GM18909 (cell line): ENCODE results near the gene MAGEA11.
"Not testable (repeated sequence)": the region's sequence is repeated elsewhere in the genome, so short reads cannot be mapped to it uniquely, and the experiment has no call there.

ENCODE experiments used
- ATAC-seq: cut with Tn5 transposase; IDR thresholded peaks from one replicate; pipeline ENCODE4 v1.9.1; 2021; ENCODE audit warnings: mild to moderate bottlenecking; ENCODE audit not compliant: unreplicated experiment, poor library complexity

The MAGEA11 gene

DNA sequence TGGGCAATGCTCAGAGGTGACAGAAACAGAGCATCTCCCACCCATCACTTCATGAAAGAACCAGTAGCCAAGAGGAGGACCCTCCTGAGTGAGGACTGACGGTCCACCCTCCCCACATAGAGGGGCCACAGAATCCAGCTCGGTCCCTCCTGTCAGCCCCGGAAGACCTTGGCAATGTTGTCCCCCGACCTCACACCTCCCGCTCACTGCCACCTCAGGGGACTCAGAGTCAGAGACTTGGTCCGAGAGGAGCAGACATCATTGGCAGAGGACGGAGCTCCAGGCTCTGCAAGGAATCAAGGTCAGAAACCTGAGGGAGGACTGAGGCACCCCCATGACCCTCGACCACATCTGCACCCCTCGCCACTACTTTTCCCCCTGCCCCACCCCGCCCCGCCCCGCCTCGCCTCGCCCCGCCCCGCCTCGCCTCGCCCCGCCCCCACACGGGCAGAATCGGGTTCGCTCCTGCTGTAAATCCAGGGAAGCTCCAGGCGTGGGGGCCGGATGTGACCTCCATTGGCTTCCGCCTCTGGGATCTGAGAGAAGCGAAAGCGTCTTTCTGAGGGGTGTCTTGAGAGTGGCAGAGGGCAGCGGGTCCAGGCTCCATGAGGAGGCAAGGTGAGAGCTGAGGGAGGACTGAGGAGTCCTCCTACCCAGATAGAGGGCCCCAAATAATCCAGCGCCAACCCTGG, at the start of gene MAGEA11:
Gene MAGEA11, plus strand, starts transcription at position 516 of the 692 bp plus-strand sequence. CDS start 1,100 bp downstream, outside the sequence.
- no peak for ATAC-seq

GRCh38 chrX:149675088-149675487, 36.8 kb upstream of the MAGEA11 start:
- not testable (repeated sequence) for ATAC-seq

- ATAC-seq = not testable (repeated sequence)
Measured at GRCh38 chrX:149675554-149675953, 36.3 kb upstream of the MAGEA11 start.

GRCh38 chrX:149679164-149679678, 32.6 kb upstream of the MAGEA11 start:
- ATAC-seq = not testable (repeated sequence)

DNA sequence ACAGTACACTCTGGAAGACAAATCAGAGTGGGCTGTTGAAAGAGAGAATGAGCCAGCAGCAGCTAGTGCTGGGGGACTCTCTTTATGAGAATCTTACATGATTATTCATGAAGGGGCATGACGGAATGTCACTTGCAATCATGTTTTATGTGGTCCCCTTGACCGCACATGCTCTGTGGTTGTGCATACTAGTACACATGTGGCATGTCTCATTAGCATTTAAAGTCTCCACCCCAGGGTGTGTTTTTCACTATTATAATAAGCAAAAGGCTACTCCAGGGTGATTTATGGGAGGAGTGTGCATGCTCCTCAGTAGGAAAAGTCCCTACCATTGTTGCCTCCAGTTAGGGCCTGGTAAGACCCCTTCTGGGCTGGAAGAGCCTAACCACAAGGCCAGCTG, 30.7 kb upstream of the MAGEA11 start:
- no peak for ATAC-seq

GRCh38 chrX:149682031-149682430, 29.8 kb upstream of the MAGEA11 start:
- no peak for ATAC-seq

GRCh38 chrX:149682956-149683947, 28.6 kb upstream of the MAGEA11 start:
- ATAC-seq = no peak

DNA sequence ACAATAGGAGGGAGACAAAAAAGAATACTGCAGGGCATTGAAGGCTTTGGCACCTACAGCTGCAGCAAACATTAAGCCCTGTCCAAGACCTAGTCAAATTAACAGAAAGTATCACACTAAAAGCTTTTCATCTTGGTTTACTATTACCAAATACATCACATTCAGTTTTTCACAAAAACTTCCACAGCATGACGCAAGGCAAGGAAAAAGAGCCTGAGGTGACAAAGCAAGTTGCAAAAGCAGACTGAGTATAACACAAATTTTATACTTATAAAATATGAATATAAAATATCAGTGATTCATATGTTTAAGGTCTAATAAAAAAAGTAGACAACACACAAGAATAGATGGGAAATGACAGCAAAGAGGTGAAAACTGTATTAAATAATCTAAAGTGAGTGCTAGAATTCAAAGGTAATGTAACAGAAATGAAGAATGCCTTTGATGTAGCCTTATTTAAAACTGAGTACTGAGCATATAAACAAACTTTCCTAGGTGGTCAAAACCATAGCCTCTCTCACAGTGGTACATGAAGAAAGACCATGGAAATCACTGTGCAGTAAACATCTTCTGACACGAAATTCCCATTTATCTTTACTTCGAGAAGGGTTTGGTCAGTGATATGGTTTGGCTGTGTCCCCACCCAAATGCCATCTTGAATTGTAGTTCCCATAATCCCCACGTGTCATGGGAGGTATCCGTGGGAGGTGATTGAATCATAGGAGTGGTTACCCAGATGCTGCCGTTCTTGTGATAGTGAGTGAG, 27.7 kb upstream of the MAGEA11 start:
- no peak for ATAC-seq

DNA sequence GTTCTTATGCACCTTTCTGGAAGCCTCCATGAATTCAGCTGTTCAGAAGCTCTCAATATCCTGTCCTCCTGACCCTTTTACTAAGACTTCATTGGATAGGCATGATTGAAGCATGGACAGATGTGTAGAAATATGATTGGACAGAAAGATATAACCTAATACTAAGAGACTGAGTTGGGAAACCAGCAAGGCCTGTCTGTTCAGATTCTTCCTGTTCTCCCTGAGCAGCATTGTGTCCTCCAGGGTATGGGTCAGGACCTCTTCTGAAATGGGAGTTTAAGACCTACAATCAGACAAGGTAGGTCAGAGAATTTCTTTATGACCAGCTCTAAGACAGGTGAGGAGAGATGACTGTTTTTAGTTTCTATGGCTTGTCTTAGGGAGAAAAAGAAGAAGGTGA, 23.9 kb upstream of the MAGEA11 start:
- ATAC-seq = no peak

DNA sequence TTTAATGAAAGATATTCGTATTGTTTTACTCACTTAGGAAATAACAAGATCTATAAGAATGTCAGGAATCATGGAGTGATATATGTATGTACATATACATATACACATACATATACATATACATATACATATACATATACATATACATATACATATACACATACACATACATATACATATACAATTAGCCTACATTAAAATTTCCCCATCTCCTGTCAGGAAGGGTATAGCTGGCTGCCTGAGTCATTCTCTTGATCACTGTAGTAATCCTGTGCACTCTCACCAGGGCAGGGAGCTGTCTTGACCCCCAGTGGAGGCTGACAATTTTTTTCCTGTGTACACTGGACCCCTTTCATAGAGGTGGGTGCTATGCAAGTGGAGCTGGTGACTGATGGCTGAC, 23.3 kb upstream of the MAGEA11 start:
- ATAC-seq = no peak

- no peak for ATAC-seq
Measured at GRCh38 chrX:149691794-149692193, 20.1 kb upstream of the MAGEA11 start.

GRCh38 chrX:149692686-149693272, 19.1 kb upstream of the MAGEA11 start:
- ATAC-seq = not testable (repeated sequence)

- ATAC-seq = no peak
Measured at GRCh38 chrX:149699761-149700160, 12.1 kb upstream of the MAGEA11 start.

DNA sequence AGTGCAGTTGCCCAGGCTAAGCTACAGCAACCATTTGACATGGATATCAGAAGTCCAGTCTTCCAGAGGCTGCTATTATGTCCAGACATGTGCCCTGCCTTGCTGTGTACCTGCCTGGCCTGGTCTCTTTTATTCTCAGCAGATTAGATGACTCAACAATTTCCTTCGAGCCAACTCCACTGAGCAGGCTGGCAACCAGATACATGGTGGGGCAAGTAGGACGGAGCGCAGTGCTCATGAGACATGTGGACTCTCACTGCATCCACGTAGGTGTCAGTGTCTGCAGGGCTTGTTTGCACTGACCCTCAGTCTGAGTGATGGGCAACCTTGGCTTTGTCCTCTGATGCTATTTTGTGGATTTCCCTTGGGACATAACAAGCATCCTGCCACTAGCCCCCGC, 7.2 kb upstream of the MAGEA11 start:
- ATAC-seq = no peak

DNA sequence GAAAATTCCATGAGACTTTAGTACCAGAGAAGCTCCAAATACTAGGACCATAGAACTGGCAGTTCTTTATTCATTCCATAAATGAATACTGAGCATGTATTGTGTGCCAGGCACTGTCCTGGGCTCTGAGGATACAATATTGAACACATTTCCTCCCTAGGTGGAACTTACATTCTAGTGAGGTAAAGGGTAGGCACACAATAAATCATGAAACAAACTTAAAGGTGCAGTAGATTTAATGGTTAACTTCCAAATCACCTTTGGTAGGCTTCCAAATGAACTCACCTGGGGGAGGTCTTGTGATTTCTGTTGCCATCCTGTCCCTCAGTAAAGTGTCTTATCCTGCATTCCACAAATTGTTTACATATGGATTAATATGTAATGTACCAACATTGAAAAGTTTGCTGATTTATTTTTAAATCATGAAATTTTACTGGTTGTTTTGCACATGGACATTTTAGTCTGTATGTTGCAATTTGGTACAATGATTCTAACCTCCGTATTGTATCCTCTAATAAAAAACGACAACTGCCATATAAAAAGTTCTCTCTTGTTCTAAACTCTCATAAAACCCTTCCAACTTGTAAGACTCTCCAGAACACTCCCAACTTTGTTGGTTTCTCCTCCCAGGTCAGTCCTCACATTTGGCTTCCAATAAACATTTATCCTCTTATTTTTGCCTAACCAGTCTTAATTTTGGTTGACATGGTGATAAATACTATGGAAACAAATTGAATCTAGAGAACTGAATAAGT, 4.5 kb upstream of the MAGEA11 start:
- no peak for ATAC-seq

DNA sequence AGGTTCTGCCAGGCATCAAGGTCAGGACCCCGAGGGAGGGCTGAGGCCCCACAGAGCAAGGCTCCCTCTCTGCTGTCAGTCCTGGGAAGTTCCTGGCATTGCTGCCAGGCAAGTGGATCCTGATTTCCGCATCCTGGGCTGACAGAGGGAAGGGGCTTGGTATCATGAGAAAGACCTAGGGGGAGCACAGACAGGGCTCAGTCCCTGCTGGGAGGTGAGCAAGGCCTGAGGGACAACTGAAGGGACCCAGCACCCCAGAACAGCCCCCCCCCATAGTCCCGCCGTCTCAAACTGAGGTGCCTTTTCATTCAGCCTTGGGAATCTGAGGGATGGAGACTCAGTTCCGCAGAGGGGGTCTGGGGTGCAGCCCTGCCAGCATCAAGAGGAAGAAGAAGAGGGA, 971 bp downstream of the MAGEA11 start:
- ATAC-seq = no peak

GRCh38 chrX:149713279-149714050, 1.6 kb downstream of the MAGEA11 start:
- no peak for ATAC-seq

DNA sequence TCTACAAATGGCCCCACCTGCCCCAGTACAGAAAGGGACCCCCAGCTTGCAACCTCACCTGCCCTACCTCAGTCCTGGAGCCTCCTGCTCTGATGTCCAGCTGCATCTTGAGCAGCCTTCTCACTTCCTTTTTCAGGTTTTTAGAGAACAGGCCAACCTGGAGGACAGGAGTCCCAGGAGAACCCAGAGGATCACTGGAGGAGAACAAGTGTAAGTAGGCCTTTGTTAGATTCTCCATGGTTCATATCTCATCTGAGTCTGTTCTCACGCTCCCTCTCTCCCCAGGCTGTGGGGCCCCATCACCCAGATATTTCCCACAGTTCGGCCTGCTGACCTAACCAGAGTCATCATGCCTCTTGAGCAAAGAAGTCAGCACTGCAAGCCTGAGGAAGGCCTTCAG, 3.6 kb downstream of the MAGEA11 start:
- peak; percentile 62 for ATAC-seq

- no peak for ATAC-seq
Measured at GRCh38 chrX:149716632-149717031, 4.8 kb downstream of the MAGEA11 start.
